ENCODE measurements around the gene OR56B1. TPM values are rescaled to one million over a fixed set of nuclear protein-coding genes. Genes with fewer than 3 reads are reported as not detected.
"Not testable (repeated sequence)": the region's sequence is repeated elsewhere in the genome, so short reads cannot be mapped to it uniquely, and the experiment has no call there.

The OR56B1 gene
- not detected in 2 replicates for total RNA-seq

DNA sequence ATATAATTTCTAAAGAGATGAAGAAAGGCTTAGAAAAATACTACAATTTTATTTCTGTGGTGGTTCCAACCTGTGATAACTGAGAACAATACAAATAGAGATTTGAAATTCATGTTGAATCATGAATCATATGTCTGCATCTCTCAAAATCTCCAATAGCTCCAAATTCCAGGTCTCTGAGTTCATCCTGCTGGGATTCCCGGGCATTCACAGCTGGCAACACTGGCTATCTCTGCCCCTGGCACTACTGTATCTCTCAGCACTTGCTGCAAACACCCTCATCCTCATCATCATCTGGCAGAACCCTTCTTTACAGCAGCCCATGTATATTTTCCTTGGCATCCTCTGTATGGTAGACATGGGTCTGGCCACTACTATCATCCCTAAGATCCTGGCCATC, at the start of gene OR56B1:
TSS of gene OR56B1 (plus strand) at position 53 of the 400 bp plus-strand sequence. CDS start at position 122, 69 bp downstream.
- Mint-ChIP-seq H3K4me1 (ENCODE audit: low read depth) (no peaks in the 10 kb centered on the region), H3K27ac (no peak within 1 kb of the TSS), H3K36me3 (ENCODE audit: low read depth) (peaks cover 2% of the 10 kb centered on the region), H3K4me3 (no peak within 1 kb of the TSS), H3K27me3 (ENCODE audit: insufficient read depth) (peaks cover 6% of the 10 kb centered on the region), H3K9me3 (peaks cover under 1% of the 10 kb centered on the region)
- intact Hi-C loops (cut with micrococcal nuclease): no loop called here
- DNase-seq (ENCODE audit: low spot score): no peak

- Mint-ChIP-seq H3K27me3 (ENCODE audit: insufficient read depth) (no peaks in the 10 kb centered on the region), H3K36me3 (ENCODE audit: low read depth) (peaks cover 16% of the 10 kb centered on the region), H3K4me1 (ENCODE audit: low read depth) (peaks cover 54% of the 10 kb centered on the region), H3K27ac (no peak overlapping the region), H3K9me3 (no peaks in the 10 kb centered on the region), H3K4me3 (no peak overlapping the region)
- DNase-seq (ENCODE audit: low spot score): no peak
- intact Hi-C loops (cut with micrococcal nuclease): loop anchor here (5.0 to 10.0 kb wide), 5 partner anchors 46 to 926 kb away; partner anchors contain the start of genes ARFIP2, CAVIN3, TAF10 and TIMM10B
These were observed 47.8 kb upstream of the OR56B1 start for GRCh38 chr11:5688482-5688881.

DNA sequence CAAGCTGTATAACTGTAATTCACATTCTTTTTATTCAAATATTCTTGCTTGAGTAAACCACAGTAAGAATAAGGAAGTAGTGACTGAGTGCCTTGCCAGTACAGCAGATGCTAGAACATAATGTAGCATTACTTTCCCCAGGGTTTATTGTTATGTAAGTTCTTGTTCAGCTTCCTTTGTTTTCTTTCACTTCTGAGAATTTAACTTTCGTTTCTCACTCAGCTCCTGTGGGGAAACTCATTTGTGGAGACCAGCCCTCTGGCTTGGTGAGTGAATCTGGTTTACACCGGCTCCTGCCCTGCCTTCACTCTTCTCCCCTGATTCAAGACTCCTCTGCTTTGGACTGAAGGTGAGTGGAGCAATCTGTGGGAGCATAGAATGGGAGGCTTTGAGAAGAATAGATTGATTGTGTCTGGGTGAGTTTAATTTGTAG, 46.7 kb upstream of the OR56B1 start, which contains the start of gene TRIM22:
TSS of gene TRIM22 (plus strand) at position 240 of the 433 bp plus-strand sequence. CDS start 6,443 bp downstream, outside the sequence.
- H3K4me1 Mint-ChIP-seq (ENCODE audit: low read depth): peaks cover 52% of the 10 kb centered on the region
- H3K27me3 Mint-ChIP-seq (ENCODE audit: insufficient read depth): no peaks in the 10 kb centered on the region
- H3K4me3 Mint-ChIP-seq: peak within 1 kb of the TSS; percentile 93
- intact Hi-C loops (cut with micrococcal nuclease): loop anchor here (1.0 to 10.0 kb wide), 6 partner anchors 47 to 925 kb away; partner anchors contain the start of genes ARFIP2, CAVIN3, TAF10 and TIMM10B
- H3K36me3 Mint-ChIP-seq (ENCODE audit: low read depth): peaks cover 22% of the 10 kb centered on the region
- H3K27ac Mint-ChIP-seq: peak within 1 kb of the TSS; percentile 89
- H3K9me3 Mint-ChIP-seq: no peaks in the 10 kb centered on the region
- DNase-seq (ENCODE audit: low spot score): peak; percentile 59

DNA sequence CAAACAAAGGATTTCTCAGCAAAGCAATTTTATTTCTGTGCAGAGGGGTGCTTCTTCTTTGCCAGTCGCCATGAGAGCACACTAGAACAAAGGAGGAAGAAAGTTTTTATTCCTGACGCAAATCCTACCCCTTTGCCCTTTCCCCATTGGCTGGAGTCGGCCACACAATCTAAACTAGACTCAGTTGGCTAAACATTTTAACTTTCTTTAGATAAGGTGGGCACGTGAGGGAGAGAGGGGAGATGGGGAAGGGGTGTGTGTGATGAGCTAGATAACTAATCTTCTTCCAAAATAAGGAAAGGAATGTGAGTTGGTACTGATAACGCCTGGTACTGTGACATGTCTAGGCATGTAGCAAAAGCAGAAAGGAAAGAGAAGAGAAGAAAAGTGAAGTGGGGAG, 46.0 kb upstream of the OR56B1 start:
- DNase-seq (ENCODE audit: low spot score): no peak

GRCh38 chr11:5690736-5691135, 45.5 kb upstream of the OR56B1 start:
- intact Hi-C loops (cut with micrococcal nuclease): loop anchor here (1.0 to 5.0 kb wide), 3 partner anchors 90 to 1083 kb away; partner anchors contain the start of gene TRIM68
- Mint-ChIP-seq H3K27ac (peak overlapping the region; percentile 89), H3K4me1 (ENCODE audit: low read depth) (peaks cover 54% of the 10 kb centered on the region), H3K27me3 (ENCODE audit: insufficient read depth) (no peaks in the 10 kb centered on the region), H3K9me3 (no peaks in the 10 kb centered on the region), H3K4me3 (peak overlapping the region; percentile 93), H3K36me3 (ENCODE audit: low read depth) (peaks cover 27% of the 10 kb centered on the region)
- no peak for DNase-seq (ENCODE audit: low spot score)

More for the DNA sequence above, 46.0 kb upstream of the OR56B1 start:
- H3K36me3 Mint-ChIP-seq (ENCODE audit: low read depth): peaks cover 26% of the 10 kb centered on the region
- no peaks in the 10 kb centered on the region for H3K9me3 Mint-ChIP-seq
- intact Hi-C loops (cut with micrococcal nuclease): loop anchor here (1.0 to 5.0 kb wide), 3 partner anchors 90 to 1083 kb away; partner anchors contain the start of gene TRIM68
- H3K27ac Mint-ChIP-seq: peak overlapping the region; percentile 89
- H3K4me1 Mint-ChIP-seq (ENCODE audit: low read depth): peaks cover 52% of the 10 kb centered on the region
- H3K4me3 Mint-ChIP-seq: peak overlapping the region; percentile 93
- H3K27me3 Mint-ChIP-seq (ENCODE audit: insufficient read depth): no peaks in the 10 kb centered on the region

DNA sequence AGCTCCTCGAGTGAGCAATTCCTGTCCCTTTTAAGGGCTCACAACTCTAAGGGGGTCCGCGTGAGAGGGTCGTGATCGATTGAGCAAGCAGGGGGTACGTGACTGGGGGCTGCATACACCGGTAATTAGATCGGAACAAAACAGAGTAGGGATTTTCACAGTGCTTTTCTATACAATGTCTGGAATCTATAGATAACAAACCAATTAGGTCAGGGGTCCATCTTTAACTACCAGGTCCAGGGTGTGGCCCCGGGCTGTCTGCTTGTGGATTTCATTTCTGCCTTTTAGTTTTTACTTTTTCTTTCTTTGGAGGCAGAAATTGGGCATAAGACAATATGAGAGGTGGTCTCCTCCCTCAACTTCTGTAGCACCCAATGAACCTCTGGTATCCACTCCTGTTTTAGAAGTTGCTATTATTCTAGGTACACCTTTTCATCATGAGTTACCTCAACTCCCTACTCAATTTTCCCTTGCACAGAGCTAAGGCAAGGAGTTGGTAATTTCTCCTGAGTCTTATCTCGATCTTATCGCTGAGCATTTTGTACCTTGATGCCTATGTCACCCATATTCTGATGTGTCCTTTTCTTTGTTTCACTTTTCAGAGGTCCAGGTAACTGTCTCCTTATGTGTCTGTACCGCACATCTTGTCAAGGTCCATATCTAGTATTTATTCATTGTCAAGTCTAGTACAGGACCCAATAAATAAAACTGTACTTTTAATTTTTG, 44.8 kb upstream of the OR56B1 start:
- DNase-seq (ENCODE audit: low spot score); H3K27me3 Mint-ChIP-seq (ENCODE audit: insufficient read depth); H3K9me3 Mint-ChIP-seq: not testable (repeated sequence)
- intact Hi-C loops (cut with micrococcal nuclease): loop anchor here (5.0 kb wide), 2 partner anchors 1056 to 1084 kb away; partner anchors contain the start of gene TRIM68
- peaks cover 32% of the 10 kb centered on the region for H3K36me3 Mint-ChIP-seq (ENCODE audit: low read depth)
- peak overlapping the region; percentile 89 for H3K27ac Mint-ChIP-seq
- peaks cover 56% of the 10 kb centered on the region for H3K4me1 Mint-ChIP-seq (ENCODE audit: low read depth)
- peak overlapping the region; percentile 93 for H3K4me3 Mint-ChIP-seq

DNA sequence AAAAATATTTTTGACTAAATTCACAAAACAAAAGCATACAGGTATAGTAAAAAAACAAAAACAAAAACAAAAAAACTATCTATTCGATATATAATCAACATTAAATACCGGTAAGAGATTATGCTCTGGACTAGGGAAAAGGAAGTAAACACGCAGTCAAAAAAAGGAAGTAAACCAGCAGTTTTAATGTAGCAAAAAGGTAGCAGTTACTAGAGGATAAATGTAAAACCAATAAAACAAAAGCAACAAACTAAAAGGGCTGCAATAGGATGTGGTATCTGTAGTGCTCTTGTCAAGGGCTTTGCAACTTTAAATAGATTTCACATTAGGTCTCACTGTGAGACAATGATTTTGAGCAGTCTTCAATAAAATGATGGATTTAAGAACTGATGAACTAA, 44.3 kb upstream of the OR56B1 start:
- peaks cover 38% of the 10 kb centered on the region for H3K36me3 Mint-ChIP-seq (ENCODE audit: low read depth)

DNA sequence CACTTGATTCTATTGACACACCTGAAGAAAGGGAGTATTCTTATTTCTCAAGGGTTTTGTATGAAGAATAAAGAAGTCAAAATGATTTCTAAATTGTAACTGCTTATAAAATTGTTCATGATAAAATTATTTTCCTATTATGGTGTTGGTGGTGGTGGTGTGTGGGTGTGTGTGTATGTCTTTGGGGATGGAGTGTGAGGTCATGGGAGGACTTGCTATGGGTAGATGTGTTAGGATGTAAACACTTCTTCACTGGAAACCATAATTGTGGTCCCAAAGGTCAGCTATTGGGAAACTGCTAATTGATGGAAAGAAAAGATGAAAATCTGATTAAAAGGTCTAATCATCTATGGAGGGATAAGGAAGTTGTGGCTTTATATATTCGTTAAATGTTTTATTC, 41.6 kb upstream of the OR56B1 start:
- peaks cover 54% of the 10 kb centered on the region for H3K4me1 Mint-ChIP-seq (ENCODE audit: low read depth)
- no peak for DNase-seq (ENCODE audit: low spot score)
- no peaks in the 10 kb centered on the region for H3K27me3 Mint-ChIP-seq (ENCODE audit: insufficient read depth)
- intact Hi-C loops (cut with micrococcal nuclease): loop anchor here (5.0 kb wide), 2 partner anchors 1053 to 1087 kb away; partner anchors contain the start of gene TRIM68
- peak overlapping the region; percentile 16 for H3K4me3 Mint-ChIP-seq
- peak overlapping the region; percentile 7 for H3K27ac Mint-ChIP-seq
- peaks cover 53% of the 10 kb centered on the region for H3K36me3 Mint-ChIP-seq (ENCODE audit: low read depth)
- no peaks in the 10 kb centered on the region for H3K9me3 Mint-ChIP-seq

More for the DNA sequence above, 44.3 kb upstream of the OR56B1 start:
- H3K27ac Mint-ChIP-seq: peak overlapping the region; percentile 32
- H3K4me3 Mint-ChIP-seq: peak overlapping the region; percentile 93
- peaks cover 59% of the 10 kb centered on the region for H3K4me1 Mint-ChIP-seq (ENCODE audit: low read depth)
- H3K9me3 Mint-ChIP-seq: no peaks in the 10 kb centered on the region
- intact Hi-C loops (cut with micrococcal nuclease): loop anchor here (1.0 to 5.0 kb wide), 3 partner anchors 9 to 1085 kb away; partner anchors contain the start of gene TRIM68
- no peaks in the 10 kb centered on the region for H3K27me3 Mint-ChIP-seq (ENCODE audit: insufficient read depth)
- no peak for DNase-seq (ENCODE audit: low spot score)

- peaks cover 59% of the 10 kb centered on the region for H3K4me1 Mint-ChIP-seq (ENCODE audit: low read depth)
- no peaks in the 10 kb centered on the region for H3K9me3 Mint-ChIP-seq
- no peak overlapping the region for H3K4me3 Mint-ChIP-seq
- H3K36me3 Mint-ChIP-seq (ENCODE audit: low read depth): peaks cover 48% of the 10 kb centered on the region
- no peak overlapping the region for H3K27ac Mint-ChIP-seq
- intact Hi-C loops (cut with micrococcal nuclease): no loop called here
- no peak for DNase-seq (ENCODE audit: low spot score)
- H3K27me3 Mint-ChIP-seq (ENCODE audit: insufficient read depth): no peaks in the 10 kb centered on the region
These were observed 40.7 kb upstream of the OR56B1 start for GRCh38 chr11:5695580-5695979.

DNA sequence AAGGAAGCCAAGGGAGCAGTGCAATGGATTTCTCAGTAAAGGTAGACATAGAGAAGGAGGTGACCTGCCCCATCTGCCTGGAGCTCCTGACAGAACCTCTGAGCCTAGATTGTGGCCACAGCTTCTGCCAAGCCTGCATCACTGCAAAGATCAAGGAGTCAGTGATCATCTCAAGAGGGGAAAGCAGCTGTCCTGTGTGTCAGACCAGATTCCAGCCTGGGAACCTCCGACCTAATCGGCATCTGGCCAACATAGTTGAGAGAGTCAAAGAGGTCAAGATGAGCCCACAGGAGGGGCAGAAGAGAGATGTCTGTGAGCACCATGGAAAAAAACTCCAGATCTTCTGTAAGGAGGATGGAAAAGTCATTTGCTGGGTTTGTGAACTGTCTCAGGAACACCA, 40.0 kb upstream of the OR56B1 start:
- intact Hi-C loops (cut with micrococcal nuclease): no loop called here
- Mint-ChIP-seq H3K4me3 (no peak overlapping the region), H3K4me1 (ENCODE audit: low read depth) (peaks cover 65% of the 10 kb centered on the region), H3K36me3 (ENCODE audit: low read depth) (peaks cover 49% of the 10 kb centered on the region), H3K27ac (peak overlapping the region; percentile 4), H3K27me3 (ENCODE audit: insufficient read depth) (no peaks in the 10 kb centered on the region), H3K9me3 (no peaks in the 10 kb centered on the region)
- DNase-seq (ENCODE audit: low spot score): no peak

GRCh38 chr11:5698281-5698680, 38.0 kb upstream of the OR56B1 start:
- H3K27ac Mint-ChIP-seq: peak overlapping the region; percentile 41
- H3K36me3 Mint-ChIP-seq (ENCODE audit: low read depth): peaks cover 55% of the 10 kb centered on the region
- intact Hi-C loops (cut with micrococcal nuclease): no loop called here

DNA sequence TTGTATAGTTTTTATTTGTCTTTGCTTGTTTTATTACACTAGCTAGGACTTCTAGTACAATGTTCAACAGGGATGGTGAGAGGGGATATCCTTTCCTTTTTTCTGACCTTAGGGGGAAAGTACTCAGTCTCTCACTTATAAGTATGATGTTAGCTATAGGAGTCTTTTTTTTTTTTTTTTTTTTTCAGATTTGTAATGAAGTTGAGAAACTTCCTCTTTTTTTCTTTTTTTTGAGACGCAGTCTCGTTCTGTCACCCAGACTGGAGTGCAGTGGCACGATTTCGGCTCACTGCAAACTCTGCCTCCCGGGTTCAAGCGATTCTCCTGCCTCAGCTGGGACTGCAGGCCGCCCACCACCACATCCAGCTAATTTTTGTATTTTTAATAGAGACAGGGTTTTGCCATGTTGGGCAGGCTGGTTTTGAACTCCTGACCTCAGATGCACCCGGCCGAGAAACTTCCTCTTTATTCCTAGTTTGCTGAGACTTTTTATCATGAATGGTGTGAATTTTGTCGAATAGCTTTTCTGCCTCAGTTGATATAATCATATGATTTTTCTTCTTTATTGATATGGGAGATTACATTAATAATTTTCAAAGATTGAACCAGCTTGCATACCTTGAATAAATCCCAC, 35.7 kb upstream of the OR56B1 start:
- H3K4me1 Mint-ChIP-seq (ENCODE audit: low read depth): peaks cover 57% of the 10 kb centered on the region
- peaks cover 58% of the 10 kb centered on the region for H3K36me3 Mint-ChIP-seq (ENCODE audit: low read depth)
- H3K27ac Mint-ChIP-seq: no peak overlapping the region
- no peak for DNase-seq (ENCODE audit: low spot score)
- intact Hi-C loops (cut with micrococcal nuclease): loop anchor here (1.0 kb wide), 1 partner anchor 8 kb away; no protein-coding TSS in a partner anchor
- no peaks in the 10 kb centered on the region for H3K9me3 Mint-ChIP-seq
- H3K27me3 Mint-ChIP-seq (ENCODE audit: insufficient read depth): no peaks in the 10 kb centered on the region
- H3K4me3 Mint-ChIP-seq: no peak overlapping the region

More at GRCh38 chr11:5698281-5698680, 38.0 kb upstream of the OR56B1 start:
- H3K27me3 Mint-ChIP-seq (ENCODE audit: insufficient read depth): no peaks in the 10 kb centered on the region
- peaks cover 65% of the 10 kb centered on the region for H3K4me1 Mint-ChIP-seq (ENCODE audit: low read depth)
- no peak for DNase-seq (ENCODE audit: low spot score)
- H3K9me3 Mint-ChIP-seq: no peaks in the 10 kb centered on the region
- no peak overlapping the region for H3K4me3 Mint-ChIP-seq

All from activated T-helper 1 cell treated with anti-CD3 and anti-CD28 coated beads, Interleukin-12 subunit alpha, Interleukin-12 subunit beta, Interleukin-2, Interleukin-4 antibody, amounts not matched to agents 30 ng/mL and 10 ng/mL and 1 ng/mL, durations not matched to agents 14 hours and 24 hours and 36 hours (primary cell).